RKO (cell line): ENCODE measurements around the gene TAF3.

Experiments used
- DNase-seq: peaks from one replicate; pipeline ENCODE4 v3.0.0-alpha.2; 2016; ENCODE audit warnings: low spot score

TAF3 gene

DNA sequence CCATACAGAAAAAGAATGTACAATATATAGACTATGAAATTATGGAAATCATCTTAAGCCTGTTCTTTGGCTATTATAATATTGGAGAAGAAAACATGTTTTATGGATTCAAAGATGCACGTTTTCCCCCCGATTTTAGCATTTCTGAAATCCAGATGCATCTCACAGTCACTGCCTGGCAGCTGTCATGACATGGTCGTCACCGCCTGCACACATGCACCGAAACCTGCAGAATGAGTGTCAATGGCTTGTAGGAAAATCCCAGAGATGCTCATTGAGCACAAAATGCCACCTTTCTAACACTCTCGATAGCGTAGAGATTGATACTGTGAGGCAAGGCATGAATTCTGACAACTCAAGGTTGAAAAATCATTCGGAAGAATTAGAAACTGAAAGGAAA, 115.5 kb downstream of the TAF3 start:
- DNase-seq: no peak

DNA sequence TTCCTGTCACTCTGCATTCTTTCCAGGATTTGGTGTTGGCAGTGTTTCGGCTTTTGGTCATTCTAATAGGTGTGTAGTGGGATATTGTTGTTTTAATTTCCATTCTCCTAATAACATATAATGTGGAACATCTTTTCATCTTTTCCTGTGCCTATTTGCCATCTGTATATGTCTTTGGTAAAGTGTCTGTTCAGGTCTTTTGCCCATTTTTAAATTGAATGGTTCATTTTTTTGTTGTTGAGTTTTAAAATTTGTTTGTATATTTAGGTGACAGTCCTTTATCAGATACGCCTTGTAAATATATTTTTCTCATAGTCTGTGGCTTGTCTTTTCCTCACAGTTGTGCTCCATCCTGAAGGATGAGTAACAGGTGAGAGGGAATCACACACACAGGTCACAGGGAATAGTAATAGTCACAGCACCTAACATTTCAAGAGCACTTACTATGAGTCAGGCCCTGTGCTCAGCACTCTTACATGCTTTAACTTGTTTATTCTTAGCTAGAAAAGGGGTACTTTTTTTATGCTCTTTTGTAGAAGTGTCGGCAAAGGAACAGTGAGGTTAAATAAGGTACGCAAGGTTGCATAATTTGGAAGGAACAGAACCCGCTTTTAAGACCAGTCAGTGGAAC, 119.1 kb downstream of the TAF3 start:
- DNase-seq: no peak

DNA sequence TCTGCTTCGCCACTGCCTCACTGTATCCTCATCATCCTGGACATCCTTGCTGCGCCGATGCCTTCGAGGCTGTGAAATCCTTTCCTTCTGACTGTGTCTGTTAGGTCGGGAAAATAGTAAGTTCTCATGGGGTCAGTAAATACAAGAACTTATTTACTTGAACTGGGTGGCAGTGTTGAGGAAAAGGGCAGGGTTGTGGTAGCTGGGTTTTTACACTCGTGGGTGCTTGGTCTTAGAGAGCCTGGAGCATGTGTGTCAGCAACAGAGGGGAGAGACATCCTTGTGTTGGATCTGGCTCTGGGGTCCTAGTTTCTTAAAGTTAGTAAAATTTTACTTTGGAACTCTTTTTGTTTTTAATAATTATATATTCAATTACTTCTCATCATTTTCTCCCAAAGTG, 123.3 kb downstream of the TAF3 start:
- no peak for DNase-seq

DNA sequence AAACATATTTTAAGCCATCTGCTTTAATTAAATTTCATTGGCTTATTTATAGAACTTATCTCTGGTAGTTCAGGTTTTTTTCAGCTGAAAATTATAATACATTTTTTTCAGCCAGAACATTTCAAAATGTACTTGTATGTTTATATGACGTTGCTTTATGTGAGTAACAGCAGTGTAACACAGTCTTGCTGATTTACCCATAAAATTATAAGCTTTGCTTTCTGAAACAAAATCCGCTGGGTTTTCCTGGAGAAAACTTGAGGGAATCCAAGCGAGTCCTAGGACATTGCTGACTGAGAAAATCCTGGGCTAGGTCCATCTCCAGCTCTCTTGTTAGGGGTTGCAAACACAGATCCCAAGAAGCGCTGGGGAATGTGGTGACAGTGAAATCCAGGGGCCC, 124.0 kb downstream of the TAF3 start:
- no peak for DNase-seq

DNA sequence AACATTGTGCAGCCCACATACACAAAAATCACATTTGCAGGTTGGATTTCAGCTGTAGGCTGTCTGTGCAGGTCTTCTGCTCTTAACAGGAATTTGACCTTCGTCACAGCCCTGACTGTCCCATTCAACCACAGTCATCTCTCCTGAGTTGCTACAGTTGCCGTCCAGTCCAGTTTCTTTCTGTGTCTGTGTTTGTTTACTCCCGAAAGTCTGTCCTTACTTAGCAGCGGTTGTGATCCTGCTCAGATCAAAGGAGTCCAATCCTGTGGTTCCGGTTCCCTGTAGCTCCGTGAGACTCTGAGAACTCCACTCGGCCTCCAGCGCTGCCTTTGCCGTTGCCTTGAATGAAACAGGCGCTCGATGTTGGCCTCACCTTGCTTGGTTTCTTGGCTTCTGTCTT, 124.6 kb downstream of the TAF3 start:
- DNase-seq: no peak

DNA sequence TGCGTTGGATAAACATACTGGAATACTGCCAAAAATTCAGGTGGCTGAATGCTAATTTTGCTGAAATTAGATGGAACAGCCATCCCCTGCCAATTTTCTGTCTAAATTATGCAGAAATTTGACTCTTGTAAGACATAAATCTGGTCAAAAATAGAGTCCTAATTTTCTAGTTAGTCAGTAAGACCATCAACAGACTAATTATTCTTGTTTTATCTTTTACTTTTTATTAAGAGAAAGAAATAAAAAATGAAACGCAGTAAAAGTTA, 125.8 kb downstream of the TAF3 start:
- no peak for DNase-seq

DNA sequence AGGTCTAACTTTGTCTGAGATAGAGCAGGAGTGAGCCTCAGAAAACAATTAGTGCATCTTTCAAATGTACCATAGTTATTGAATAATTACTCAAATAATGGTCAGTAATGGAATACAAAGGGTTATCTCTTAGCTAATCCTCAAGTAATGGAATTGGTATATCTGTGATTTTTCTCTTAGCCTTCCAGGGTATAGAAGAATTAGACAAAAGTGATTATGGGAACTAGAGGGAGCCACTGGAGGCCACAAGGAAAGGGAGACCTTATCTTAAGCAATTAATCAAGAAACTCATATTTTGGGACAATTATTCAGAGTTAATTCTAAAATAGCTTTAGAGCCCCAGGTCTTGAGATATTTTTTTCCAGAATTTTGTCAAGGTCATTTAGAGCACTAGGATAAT, 126.2 kb downstream of the TAF3 start:
- DNase-seq: no peak

DNA sequence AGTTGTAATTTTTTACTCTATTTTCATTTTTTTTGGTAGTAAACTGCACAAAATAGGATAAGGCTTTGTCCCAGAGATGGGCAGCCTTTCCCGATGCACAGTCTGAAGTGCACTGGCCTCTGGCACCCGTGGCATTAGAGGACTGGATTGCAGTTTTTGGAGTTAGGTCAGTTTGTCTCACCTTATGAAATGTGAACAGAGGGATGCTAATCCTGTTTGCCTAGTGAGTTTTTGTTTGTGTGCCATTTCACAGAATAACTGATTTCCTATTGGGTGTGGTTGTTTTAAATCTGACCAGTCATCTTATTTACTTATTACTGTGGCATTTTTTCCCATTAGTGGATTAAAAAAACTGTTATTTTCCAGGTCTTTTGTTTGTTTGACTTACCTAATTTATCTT, 126.7 kb downstream of the TAF3 start:
- no peak for DNase-seq

DNA sequence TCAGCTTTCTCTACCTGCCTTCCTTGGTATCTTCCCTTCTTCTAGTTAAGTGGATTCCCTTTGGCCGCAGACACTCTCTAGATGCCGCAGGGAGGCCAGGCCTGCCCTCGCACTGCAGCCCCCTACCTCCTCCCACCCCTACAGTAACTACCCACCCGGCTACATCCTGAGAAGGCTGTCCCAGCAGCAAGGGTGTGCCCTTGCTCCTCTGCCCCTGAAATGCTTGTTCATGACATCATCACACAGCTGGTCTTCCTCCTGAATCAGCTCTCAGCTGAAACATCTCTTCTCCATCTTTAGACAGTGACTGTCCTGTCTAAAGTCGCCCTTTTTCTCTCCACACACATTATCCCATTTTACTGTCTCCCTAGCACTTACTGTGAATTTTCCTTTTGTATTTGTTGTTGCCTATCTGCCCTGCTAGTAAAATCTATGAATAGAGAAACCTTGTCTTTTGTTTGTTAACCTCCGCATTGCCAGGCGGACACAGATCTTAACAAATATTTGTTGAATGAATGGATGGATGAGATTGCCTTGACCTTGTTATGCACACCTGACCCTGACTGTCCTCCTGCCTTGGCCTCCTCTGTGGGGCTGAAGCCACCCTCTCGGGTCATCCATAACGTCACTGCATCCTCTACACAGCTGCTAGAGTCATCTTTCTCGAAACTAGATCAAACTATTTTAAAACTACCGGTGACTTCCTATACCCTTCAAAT, 127.3 kb downstream of the TAF3 start:
- no peak for DNase-seq

DNA sequence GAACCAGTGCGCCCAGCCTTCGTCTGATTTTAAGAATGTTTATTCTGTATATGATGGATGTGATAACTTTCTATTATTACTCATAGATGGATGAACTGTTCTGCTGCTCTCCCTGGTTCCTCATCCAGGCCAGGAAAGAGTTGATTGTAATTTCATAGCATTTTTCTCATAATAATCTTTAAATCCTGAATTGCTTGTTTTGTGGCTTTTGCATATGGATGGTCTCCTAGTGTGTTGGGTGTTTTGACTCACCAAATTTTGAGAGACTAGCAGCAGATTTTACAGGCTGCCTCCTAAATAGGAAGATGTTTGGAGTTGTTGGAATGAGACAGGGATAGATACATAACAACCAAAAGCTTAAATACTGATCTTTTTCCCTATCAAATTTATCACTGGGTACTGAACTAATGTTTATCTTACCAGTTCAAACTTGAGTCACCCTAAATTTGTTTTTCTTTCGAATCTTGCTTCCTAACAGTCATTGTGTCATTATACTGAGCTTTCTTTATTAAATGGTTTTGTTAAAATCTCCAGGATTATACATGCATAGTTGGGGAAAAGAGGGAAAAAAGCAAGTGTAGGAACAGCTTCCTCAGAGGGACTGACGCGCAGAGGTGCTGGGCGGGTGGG, 130.2 kb downstream of the TAF3 start:
- no peak for DNase-seq

DNA sequence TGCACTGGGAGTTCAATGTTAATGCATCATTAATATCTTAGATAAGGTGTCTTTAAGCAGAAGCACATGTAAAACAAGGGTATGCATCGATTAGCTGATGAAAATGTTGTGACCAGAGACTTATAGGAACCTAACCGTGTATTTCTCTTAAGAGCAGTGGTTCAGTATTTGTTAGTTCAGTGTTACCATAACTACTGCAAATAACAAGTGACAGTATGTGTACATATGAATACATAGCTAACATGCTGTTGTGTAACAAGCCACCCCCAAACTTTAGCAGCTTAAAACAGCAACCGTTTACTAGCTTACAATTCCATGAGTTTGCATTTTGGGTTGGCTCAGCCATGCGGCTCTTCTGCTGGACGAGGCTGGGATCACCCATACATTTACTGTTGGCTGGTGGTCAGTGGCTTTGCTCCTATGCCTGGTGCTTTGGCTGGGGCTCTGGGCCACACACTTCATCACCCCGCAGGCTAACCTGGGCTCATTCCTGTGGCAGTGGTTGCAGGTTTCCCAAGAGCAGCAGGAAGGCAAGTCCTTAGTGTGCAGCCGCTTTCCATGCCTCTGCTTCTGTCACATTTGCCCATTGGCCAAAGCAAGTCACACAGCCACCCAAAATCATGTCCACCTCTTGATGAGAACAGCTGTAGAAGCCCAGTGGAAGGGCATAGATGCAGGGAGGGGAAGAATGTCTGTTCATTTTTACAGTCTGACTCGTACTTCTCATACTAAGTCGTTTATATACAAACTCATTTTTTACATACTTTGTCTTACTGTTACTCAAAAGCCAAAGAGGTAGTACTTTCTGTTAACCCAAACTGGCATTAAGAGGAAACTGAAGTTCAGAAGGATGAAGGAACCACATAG, 132.9 kb downstream of the TAF3 start:
- no peak for DNase-seq

DNA sequence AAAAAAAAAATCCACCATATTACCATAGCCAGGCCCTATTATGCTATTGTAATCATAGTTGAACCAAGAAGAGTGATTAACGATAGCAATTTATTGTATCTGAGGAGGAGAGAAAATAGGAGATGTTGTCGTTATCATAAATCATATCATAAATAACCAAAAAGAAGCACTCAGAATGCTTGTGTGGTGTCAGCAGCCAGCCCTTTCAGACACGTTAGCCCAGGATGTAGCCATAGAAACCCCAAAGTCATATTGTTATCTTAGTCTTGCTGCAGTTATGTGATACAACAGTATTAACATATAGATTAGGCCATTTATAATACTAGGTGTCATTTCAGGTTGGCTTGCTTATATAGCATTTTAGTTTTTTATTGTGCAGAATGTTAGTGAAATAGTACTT, 134.0 kb downstream of the TAF3 start:
- DNase-seq: no peak

DNA sequence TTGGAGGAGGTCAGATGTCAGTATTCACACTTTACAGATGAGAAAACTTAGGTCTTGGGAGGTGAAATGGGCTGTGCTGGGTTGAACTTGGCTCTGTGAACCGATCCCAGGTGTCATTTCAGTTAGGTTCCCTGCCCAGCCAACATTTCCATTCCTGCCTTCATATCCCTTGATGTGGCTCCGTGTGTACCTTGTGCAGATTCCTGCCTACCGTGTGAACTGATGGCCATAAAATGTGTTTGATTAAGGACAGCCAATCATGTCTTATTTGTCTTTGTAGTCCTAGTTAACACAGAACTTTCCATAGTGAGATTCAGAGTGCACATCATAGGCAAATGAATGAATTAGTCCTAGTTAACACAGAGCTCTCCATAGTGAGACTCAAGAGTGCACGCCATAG, 135.1 kb downstream of the TAF3 start:
- DNase-seq: no peak

DNA sequence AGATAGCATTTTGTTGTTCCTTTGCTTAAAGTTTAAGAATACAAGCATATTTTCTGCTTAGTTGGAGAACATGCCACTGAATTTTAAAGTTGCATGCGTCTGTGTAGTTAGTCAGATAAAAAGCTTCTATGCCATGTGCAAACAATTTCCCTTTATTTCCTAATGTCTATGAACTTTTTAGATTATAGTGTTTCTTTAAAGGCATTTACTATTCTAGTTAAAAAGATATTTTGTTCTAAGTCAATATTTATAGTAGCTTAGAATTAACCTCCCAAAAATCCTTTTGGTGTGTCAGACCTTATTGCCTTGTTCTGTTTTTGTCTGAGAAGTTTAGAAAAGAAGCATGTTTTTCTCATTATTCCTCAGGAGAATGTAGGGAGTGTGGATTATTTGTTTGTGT, 137.1 kb downstream of the TAF3 start:
- DNase-seq: no peak

DNA sequence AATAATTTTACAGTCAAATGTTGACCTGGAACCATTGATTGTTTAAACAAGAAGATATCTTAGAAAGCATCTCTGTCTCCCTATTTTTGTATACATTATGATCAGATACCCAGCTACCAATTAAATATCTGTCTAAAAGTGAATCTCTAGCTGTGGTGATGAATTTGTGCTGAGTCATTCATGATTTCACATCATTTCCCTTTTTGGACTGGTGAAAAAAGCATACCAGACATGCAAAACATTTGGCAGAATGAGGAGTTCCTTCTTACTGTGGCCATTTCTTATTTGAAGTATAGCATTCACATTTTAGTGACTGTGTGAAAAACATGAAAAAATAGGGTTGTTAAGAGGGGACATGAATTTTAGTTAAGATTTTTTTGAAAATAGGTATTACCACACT, 138.2 kb downstream of the TAF3 start:
- peak; percentile 52 for DNase-seq

DNA sequence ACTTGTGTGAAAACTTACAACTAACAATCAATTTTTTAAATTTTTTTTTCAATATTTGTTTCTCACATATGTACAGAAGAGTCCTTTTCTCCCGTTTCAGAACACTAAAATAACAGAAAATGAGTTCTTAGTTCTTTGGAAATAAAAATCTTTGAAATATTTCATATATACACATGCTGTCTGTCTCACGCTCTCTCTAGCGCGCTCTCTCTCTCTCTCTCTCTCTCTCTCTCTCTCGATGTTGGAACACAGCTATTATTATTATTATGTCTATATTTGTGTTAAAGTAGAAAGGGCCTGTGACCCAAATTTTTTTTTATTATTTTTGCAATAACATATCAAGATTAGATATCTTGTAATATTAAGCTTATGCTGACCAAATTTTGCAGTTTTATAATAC, 139.3 kb downstream of the TAF3 start:
- no peak for DNase-seq

DNA sequence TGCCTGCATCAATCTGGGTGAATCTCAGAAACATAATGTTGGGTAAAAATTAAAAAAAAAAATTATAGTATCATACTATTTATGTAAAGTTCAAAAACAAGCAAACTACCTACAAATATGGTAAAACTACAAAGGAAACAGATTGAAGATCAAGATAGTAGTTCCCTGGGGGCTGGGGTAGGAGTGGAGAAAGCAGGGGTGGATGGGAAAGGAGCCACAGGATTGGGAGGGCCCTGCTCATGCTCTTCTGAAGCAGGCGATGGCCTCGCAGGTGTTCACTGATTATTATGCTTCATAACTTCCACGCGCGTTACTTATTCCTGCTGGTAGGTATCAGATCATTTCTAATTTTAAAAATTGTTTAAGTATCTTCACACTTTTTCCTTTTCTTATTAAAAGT, 140.1 kb downstream of the TAF3 start:
- DNase-seq: no peak

DNA sequence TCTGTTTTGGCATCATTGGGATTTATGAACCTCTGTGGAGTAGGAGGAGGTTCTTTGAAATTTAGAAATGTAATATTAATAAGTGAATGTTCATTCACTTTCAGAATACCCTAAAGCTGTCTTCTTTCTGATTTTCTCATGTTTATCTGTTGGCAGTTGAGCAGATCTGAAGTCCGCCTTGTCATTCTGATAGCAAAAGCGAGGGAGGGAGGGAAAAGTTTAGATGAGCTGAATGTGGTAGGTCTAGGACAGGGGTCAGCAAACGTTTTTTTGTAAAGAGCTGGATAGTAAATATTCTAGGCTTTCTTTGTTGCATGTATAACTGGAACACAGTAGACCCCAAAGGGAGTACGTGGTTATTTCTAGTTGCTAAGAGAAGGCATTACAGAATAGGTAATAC, 141.8 kb downstream of the TAF3 start:
- DNase-seq: no peak

DNA sequence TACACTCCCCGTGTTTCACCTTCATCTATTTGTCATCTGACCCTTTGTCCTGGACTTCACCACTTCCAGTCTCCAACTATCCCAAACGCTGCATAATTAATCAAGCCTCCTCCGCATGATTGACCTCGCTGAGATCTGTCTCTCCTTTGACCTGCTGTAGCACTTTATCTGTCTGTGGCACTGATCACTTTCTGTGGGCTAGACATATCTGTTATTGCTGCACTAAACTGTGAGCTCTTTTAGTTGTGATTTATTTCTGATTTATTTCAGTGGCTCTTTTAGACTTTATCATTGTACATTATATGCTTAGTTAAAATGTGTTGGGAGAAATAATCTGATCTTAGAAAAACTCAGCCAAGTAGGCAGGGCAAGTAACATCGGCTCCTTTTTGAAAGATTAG, 144.3 kb downstream of the TAF3 start:
- DNase-seq: no peak

DNA sequence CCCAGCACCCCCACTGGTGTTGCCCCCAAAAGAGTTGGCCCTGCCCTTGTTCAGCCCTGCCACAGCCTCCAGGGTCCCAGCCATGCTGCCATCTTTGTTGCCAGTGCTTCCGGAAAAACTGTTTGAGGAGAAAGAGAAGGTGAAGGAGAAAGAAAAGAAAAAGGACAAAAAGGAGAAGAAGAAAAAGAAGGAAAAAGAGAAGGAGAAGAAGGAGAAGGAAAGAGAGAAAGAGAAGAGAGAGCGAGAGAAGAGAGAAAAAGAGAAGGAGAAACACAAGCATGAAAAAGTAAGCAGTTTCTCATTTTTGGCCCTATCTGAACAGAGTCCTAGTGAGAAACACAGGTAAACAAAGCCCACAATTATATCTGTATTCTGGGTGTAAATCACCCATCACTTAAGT, 147.2 kb downstream of the TAF3 start:
- no peak for DNase-seq

DNA sequence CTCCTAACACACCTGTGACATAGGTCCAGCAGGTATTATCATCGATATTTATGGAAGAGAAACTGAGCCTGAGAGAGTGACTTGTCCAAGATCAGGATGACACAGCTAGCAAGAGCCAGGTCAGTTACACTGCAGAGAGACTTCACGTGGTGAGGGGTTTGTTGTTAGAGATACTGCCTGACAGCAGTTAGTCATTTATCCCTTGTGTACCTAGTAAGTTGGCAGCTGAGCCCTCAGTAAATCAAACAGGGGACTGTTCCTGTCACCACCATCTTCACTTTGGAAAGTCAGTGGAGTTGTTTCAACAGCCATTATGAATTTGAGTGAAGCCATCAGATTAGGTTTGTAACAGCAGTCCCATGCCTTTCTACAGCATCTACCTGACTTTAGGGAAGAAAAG, 148.7 kb downstream of the TAF3 start:
- no peak for DNase-seq

DNA sequence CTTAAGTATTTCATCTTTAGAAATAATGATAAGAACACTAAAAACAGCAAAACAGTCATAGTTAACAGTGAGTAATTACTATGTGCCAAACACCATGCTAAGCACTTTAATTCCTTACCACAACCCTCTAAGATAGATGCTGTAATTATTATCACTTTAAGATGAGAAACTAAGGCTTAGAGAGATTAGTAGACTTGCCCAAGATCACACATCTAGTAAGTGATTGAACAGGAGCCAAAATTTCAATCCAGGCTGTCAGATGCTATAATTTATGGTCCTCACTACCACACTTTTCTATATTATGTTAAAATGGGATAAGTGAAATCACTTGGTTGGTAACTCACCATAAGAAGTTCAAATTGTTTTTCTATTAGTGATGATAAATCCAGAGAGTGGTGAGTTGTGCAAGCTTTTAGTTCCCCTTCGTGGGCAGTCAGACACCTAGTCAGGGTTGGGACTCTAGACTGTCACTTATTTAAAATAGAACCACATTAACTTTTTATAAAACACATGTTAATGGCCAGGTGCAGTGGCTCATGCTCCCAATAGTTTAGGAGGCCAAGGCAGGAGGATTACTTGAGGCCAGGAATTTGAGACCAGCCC, 150.3 kb downstream of the TAF3 start:
- DNase-seq: no peak

DNA sequence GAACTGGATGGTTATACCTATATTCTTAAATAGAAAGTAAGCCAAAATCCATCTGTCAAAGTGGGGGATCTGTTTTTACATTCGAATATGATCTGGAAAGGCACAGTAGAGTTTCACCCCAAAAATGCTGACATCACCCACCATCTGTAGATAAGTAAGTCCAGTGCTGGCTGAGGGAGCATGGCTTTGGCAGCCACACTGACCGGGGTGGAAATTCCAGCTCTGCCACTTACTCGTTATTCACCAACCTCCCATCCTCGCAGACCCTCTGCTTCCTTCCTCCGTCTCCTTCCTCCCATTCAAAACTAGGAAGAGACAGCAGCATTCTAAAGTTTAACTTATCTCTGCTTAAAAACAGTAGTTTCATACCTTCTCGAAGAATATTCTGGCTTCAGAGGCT, 151.3 kb downstream of the TAF3 start:
- DNase-seq: no peak
